Esophagus squamous epithelium (tissue), 4 donors: Measurements from ENCODE around the gene KRTAP5-1.

Source experiments
- CTCF ChIP-seq, 6 experiments: fragments of 450-650 bp in 4 of 6; fragments of 200-600 bp in 2 of 6; sonication (generic) in 2 of 6; IDR thresholded peaks; one replicate each; pipeline ENCODE4 v1.5.1; 2016 to 2019; ENCODE audit warnings: antibody characterized with exemption in 6 of 6, mild to moderate bottlenecking in 4 of 6, moderate library complexity in 4 of 6
- POLR2A ChIP-seq, 4 donors: fragments of 450-650 bp; IDR thresholded peaks; one replicate each; pipeline ENCODE4 v1.6.1; 2017; ENCODE audit warnings: antibody characterized with exemption in 4 of 4, mild to moderate bottlenecking in 4 of 4, moderate library complexity in 3 of 4

- TF ChIP-seq POLR2A (IDR thresholded peaks at IDR 0.05) (peak in 1 of 4 donors; percentile 36), CTCF (IDR thresholded peaks at IDR 0.05) (peak in 1 of 6 experiments; percentile 2)
These were observed 12.6 kb downstream of the KRTAP5-1 start, which contains the start of gene DUSP8 for GRCh38 chr11:1572197-1573076.
